Subcutaneous adipose tissue (tissue), 4 donors: Measurements from ENCODE around the gene PACRGL. TPM values are rescaled to one million over a fixed set of nuclear protein-coding genes. Genes with fewer than 3 reads are reported as not detected.

Experiments used
- CTCF ChIP-seq: fragments of 450-650 bp; IDR thresholded peaks from one replicate; pipeline ENCODE4 v1.5.1; 2016; ENCODE audit warnings: low read depth, mild to moderate bottlenecking, control low read depth, antibody characterized with exemption, moderate library complexity
- total RNA-seq, 4 donors: library from RNA; depleted of rRNA; stranded (reverse); fragments of >200 nt; gene quantifications; one replicate each; pipeline ENCODE4 v1.1.0, GENCODE V29; 2016

PACRGL gene
- total RNA-seq, 4 donors from 2014 or later = 28.7 to 38.5 (median 35.8) TPM

- TF ChIP-seq CTCF = no peak
Measured at GRCh38 chr4:20676501-20677197, 23.6 kb upstream of the PACRGL start.

- TF ChIP-seq CTCF = no peak
Measured at GRCh38 chr4:20678400-20678799, 21.9 kb upstream of the PACRGL start.

- TF ChIP-seq CTCF = no peak
Measured at GRCh38 chr4:20679951-20680350, 20.3 kb upstream of the PACRGL start.

- TF ChIP-seq CTCF = no peak
Measured at GRCh38 chr4:20680736-20681135, 19.5 kb upstream of the PACRGL start.

- TF ChIP-seq CTCF = no peak
Measured at GRCh38 chr4:20681271-20681670, 19.0 kb upstream of the PACRGL start.

- TF ChIP-seq CTCF = no peak
Measured at GRCh38 chr4:20682853-20683252, 17.4 kb upstream of the PACRGL start.

- TF ChIP-seq CTCF = no peak
Measured at GRCh38 chr4:20683766-20684165, 16.5 kb upstream of the PACRGL start.
